H1 (cell line): ENCODE measurements around the gene HAUS2.

Source experiments
- BCL11A ChIP-seq, 2 experiments: IDR thresholded peaks; one replicate each; pipeline ENCODE4 v1.6.1; 2011; ENCODE audit warnings: low read depth in 2 of 2, low read length in 2 of 2, mild to moderate bottlenecking in 2 of 2
- CHD2 ChIP-seq: IDR thresholded peaks from 2 replicates; pipeline ENCODE4 v1.6.1; 2012; ENCODE audit warnings: low read length, improper control_type of control experiment
- EZH2 ChIP-seq: fragments of 200-600 bp; sonication (generic); IDR thresholded peaks from 2 replicates; pipeline ENCODE4 v1.7.1; 2012; ENCODE audit warnings: low read depth, mild to moderate bottlenecking, moderate library complexity, low read length, inconsistent platforms; ENCODE audit not compliant: severe bottlenecking
- NRF1 ChIP-seq: IDR thresholded peaks from 2 replicates; pipeline ENCODE4 v1.6.1; 2011; ENCODE audit warnings: mild to moderate bottlenecking, low read depth, low read length, improper control_type of control experiment
- PHF8 ChIP-seq: fragments of 200-600 bp; sonication (generic); conservative IDR thresholded peaks from 2 replicates; pipeline ENCODE4 v1.7.1; 2012; ENCODE audit warnings: low read depth, mild to moderate bottlenecking, inconsistent platforms, low read length, moderate library complexity
- POLR2A ChIP-seq, 2 experiments: IDR thresholded peaks; 1 replicate in 1 of 2; 2 replicates in 1 of 2; pipeline ENCODE4 v1.6.1; 2011; ENCODE audit warnings: low read depth in 2 of 2, low read length in 2 of 2, mild to moderate bottlenecking in 2 of 2; ENCODE audit errors: control extremely low read depth in 1 of 2
- POLR2AphosphoS5 ChIP-seq: IDR thresholded peaks from 2 replicates; pipeline ENCODE4 v1.6.1; 2011; ENCODE audit warnings: low read depth, low read length
- RBBP5 ChIP-seq: IDR thresholded peaks from 2 replicates; pipeline ENCODE4 v1.7.1; 2012; ENCODE audit warnings: low read depth, mild to moderate bottlenecking, inconsistent platforms, low read length, moderate library complexity, borderline replicate concordance
- SIN3A ChIP-seq, 2 experiments: IDR thresholded peaks in 1 of 2; conservative IDR thresholded peaks in 1 of 2; 2 replicates each; pipeline ENCODE4 v1.6.1; 2011 to 2012; ENCODE audit warnings: low read length in 2 of 2, improper control_type of control experiment in 1 of 2, low read depth in 1 of 2, mild to moderate bottlenecking in 1 of 2
- SIX5 ChIP-seq: IDR thresholded peaks from 2 replicates; pipeline ENCODE4 v1.6.1; 2011; ENCODE audit warnings: mild to moderate bottlenecking, low read depth, low read length
- SP1 ChIP-seq: IDR thresholded peaks from 2 replicates; pipeline ENCODE4 v1.6.1; 2011; ENCODE audit warnings: low read depth, low read length
- SUZ12 ChIP-seq: fragments of 200-600 bp; sonication (generic); IDR thresholded peaks from 2 replicates; pipeline ENCODE4 v1.6.1; 2012; ENCODE audit warnings: mild to moderate bottlenecking, inconsistent platforms, low read length, moderate library complexity, mixed read lengths
- TF ChIP-seq, protein P1 (sequence below), 3 experiments: IDR thresholded peaks; 1 replicate in 2 of 3; 2 replicates in 1 of 3; pipeline versions ENCODE4 v1.5.1 to v1.6.1; 2011; ENCODE audit warnings: low read length in 3 of 3, mild to moderate bottlenecking in 3 of 3, inconsistent platforms in 2 of 3, low read depth in 1 of 3, moderate library complexity in 1 of 3; ENCODE audit not compliant: insufficient read depth in 1 of 3; ENCODE audit errors: control extremely low read depth in 1 of 3

DNA sequence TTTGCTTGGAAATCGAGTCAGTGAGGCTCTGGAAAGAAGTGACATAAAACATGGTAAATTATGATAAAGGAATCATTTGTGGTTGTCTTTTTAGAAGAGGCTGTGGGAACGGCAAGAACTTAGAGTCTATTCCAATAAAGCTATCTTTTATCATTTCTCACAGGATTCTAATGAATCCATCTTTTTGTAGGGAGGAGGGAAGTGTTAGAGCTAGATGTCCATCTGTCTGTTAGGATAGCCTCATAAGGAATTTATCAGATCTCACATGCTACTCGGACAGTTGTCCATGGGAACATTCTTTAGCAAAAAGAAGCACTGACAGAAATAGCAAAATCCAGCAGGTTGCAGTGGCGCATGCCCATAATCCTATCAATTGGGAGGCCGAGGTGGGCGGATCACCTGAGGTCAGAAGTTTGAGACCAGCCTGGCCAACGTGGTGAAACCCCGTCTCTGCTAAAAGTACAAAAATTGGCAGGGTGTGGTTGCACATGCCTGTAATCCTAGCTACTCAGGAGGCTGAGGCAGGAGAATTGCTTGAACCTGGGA lies 63.8 kb downstream of the HAUS2 start:
- no peak for TF ChIP-seq NRF1
- no peak for TF ChIP-seq EZH2
- TF ChIP-seq POLR2A (IDR thresholded peaks at IDR 0.05; ENCODE audit: control extremely low read depth in 1 of 2, low read depth in 2 of 2, low read length in 2 of 2): no peak
- no peak for TF ChIP-seq RBBP5
- TF ChIP-seq PHF8: no peak
- no peak for TF ChIP-seq BCL11A (IDR thresholded peaks at IDR 0.05; ENCODE audit: low read depth in 2 of 2, low read length in 2 of 2)
- TF ChIP-seq, protein P1, sequence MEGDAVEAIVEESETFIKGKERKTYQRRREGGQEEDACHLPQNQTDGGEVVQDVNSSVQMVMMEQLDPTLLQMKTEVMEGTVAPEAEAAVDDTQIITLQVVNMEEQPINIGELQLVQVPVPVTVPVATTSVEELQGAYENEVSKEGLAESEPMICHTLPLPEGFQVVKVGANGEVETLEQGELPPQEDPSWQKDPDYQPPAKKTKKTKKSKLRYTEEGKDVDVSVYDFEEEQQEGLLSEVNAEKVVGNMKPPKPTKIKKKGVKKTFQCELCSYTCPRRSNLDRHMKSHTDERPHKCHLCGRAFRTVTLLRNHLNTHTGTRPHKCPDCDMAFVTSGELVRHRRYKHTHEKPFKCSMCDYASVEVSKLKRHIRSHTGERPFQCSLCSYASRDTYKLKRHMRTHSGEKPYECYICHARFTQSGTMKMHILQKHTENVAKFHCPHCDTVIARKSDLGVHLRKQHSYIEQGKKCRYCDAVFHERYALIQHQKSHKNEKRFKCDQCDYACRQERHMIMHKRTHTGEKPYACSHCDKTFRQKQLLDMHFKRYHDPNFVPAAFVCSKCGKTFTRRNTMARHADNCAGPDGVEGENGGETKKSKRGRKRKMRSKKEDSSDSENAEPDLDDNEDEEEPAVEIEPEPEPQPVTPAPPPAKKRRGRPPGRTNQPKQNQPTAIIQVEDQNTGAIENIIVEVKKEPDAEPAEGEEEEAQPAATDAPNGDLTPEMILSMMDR (IDR thresholded peaks at IDR 0.05; ENCODE audit: control extremely low read depth in 1 of 3, insufficient read depth in 1 of 3, low read depth in 1 of 3, low read length in 3 of 3): no peak
- no peak for TF ChIP-seq CHD2
- TF ChIP-seq POLR2AphosphoS5: no peak
- TF ChIP-seq SIN3A (conservative IDR thresholded peaks at IDR 0.05 in 1 of 2, IDR thresholded peaks at IDR 0.05 in 1 of 2; ENCODE audit: low read depth in 1 of 2, low read length in 2 of 2): no peak
- TF ChIP-seq SUZ12: no peak
- TF ChIP-seq SIX5: no peak
- TF ChIP-seq SP1: no peak
